ENCODE measurements around the gene MTERF4.

MTERF4 gene

GRCh38 chr2:241132538-241133435 is 30.7 kb upstream of the MTERF4 start:
- no peak for TF ChIP-seq ZFX (IDR thresholded peaks at IDR 0.05)
- TF ChIP-seq CTCF (conservative IDR thresholded peaks at IDR 0.05), result no peak
- no peak overlapping the region for H3K27ac ChIP-seq

DNA sequence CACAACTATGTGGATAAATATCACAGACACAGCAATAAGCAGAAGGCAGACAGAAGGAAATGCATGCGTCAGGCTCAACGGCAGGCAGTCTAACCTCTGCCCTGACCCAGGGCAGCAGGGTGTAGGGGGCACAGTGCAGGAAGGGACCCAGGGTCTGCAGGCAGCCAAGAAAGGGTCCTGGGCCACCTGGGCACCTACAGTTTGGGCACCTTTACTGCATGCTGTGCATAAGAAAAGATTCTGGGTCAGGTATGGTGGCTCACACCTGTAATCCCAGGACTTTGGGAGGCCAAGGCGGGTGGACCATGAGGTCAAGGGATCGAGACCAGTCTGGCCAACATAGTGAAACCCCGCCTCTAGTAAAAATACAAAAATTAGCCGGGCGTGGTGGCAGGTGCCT is 29.4 kb upstream of the MTERF4 start:
- H3K27ac ChIP-seq, result no peak overlapping the region
- TF ChIP-seq ZFX (IDR thresholded peaks at IDR 0.05), result no peak
- TF ChIP-seq CTCF (conservative IDR thresholded peaks at IDR 0.05), result no peak

DNA sequence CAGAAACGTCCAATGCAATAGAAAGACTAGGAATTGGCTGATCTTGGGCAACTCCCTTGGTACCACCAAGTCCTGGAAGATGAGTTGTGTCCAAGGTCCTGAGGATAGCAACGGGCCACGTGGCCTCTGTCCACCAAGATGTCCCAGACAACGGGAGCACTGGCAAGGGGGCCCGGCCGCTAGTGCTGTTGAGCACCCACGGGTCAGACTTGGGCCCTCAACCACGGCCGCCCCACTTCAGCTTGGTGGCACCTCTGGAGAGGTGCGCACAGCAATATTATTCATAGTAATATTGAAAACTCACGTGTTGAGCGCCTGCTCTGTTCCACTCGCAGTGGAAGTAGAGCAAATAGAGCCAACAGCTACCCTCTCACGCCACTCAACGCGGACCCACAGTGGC is 28.2 kb upstream of the MTERF4 start:
- H3K27ac ChIP-seq, result no peak overlapping the region
- no peak for TF ChIP-seq ZFX (IDR thresholded peaks at IDR 0.05)
- no peak for TF ChIP-seq CTCF (conservative IDR thresholded peaks at IDR 0.05)

DNA sequence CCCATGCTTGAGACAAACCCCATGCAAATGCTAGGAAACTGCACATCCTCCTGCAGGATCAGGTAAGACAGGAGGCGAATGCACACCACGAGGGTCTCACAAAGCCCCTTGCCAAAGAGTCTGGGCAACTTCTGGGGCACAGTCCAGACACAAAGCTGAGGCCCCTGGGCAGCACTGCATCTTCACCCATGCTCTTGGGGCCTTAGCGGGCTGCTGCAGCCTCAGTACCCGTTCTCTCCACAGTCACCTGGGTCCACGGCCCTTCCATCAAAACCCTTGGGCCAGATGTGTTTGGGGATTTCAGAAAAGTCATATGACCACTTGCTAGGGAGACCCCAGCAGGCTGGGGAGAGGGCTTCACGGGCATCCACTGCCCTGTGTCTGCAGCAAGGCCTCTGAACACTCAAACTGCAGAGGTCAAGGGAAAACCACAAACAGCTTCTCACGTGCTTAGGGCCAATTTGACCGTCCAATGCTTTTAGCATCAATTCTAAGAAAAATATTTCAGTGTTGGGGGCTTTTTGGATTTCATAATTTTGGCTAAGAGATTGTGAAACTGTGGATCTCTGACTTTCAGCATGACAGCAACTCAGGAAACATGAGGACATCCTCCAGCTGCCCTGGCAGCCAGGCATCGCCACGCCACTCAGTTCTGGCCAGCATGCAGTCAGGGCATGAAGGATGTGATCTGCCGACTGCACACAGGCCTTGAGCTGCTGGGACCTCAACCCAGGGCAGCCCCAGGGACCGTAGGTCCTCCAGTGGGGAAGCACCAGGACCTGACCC is 27.2 kb upstream of the MTERF4 start:
- no peak overlapping the region for H3K27ac ChIP-seq
- no peak for TF ChIP-seq ZFX (IDR thresholded peaks at IDR 0.05)
- TF ChIP-seq CTCF (conservative IDR thresholded peaks at IDR 0.05), result no peak

- TF ChIP-seq ZFX (IDR thresholded peaks at IDR 0.05) (no peak), CTCF (conservative IDR thresholded peaks at IDR 0.05) (no peak)
- H3K27ac ChIP-seq, result peak overlapping the region; percentile 92; the same call in 1 of the 2 replicates
Measured at GRCh38 chr2:241128266-241128665, 26.2 kb upstream of the MTERF4 start.

DNA sequence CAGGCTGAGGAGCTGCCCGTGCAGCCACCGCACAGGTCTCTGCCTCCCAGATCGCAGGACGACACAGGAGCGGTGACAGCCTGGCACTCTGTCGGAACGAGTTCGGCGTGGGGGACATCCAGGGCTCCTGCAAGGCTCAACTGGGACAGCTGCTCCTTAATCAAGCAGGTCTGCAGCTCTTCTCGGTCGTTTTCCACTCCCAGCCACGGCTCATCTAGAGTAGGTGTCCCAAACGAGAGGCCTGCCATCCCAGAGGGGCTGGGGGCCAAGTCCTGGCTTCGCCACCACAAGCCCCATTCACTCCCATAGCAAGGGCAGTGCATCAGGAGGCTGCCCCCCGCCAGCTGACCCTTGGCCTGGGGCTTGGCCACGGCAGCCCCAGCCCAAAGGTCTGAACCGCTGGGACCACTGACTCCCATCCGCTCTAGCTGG is 24.7 kb upstream of the MTERF4 start:
- TF ChIP-seq ZFX (IDR thresholded peaks at IDR 0.05) (no peak), CTCF (conservative IDR thresholded peaks at IDR 0.05) (no peak)

DNA sequence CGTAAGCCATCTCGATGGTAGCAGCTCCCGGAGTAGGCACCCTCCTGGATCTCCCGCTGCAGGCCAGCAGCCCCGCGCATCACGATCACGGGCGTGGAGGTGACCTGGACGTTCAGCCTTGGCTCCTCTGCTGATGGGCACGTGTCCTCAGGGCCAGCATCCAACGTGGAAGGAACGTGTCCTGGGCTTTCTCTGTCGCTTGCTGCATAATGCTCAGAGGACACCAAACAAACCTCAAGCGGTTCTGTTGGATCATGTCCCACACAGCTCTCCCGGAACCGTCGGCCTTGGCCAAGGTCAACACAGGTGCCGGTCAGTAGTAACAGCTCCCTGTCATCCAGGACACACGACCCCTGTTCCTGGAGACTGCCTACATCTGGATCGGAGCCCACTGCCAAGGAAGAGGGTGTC is 24.1 kb upstream of the MTERF4 start:
- peak overlapping the region; percentile 92 for H3K27ac ChIP-seq
- TF ChIP-seq CTCF (conservative IDR thresholded peaks at IDR 0.05) (no peak), ZFX (IDR thresholded peaks at IDR 0.05) (no peak)

More for the DNA sequence above, 24.7 kb upstream of the MTERF4 start:
- H3K27ac ChIP-seq, result peak overlapping the region; percentile 92

All from C4-2B (cell line).